ENCODE results near the gene COQ9.
"Not testable (repeated sequence)": the region's sequence is repeated elsewhere in the genome, so short reads cannot be mapped to it uniquely, and the experiment has no call there.

Gene COQ9

DNA sequence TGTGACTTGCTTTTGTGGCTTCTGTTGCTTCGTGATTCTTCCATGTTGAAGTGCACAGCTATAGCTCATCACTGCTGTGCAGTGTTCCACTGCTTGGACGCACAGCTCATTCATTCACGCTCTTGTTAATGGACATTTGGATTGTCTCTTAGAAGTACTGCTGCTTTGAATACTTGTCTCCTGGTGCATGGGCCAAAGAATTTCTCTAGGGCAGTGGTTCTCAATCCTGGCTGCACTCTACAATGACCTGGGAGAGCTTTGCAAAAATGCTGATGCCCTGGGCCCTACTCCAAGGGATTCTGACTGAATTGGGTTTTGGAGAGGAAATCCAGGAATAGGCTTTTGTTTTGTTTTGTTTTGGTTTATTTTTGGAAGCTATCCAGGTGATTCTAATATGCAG lies 22.7 kb upstream of the COQ9 start:
- no peak for FAIRE-seq
- no peak for DNase-seq (ENCODE audit: insufficient read length, low spot score)

DNA sequence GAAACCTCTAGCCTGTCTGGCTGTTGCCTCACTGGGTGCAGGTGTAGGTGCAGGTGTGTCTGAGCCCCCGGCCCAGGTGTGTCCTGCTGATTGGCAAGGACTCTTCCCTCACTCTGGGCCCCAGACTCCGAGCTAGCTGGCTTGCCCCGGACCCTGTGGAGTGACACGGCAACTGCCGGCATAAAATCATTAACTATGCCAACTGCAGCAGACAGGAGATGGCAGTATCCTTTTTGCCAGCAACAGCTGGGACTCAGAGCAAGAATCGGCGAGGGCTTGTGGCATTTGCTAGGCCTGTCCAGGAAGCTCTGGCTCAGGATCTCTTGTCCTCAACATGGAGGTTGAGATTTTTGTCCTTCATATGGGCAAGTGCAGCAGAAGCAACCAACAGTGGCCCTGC lies 20.9 kb upstream of the COQ9 start:
- no peak for FAIRE-seq
- no peak for DNase-seq (ENCODE audit: insufficient read length, low spot score)

DNA sequence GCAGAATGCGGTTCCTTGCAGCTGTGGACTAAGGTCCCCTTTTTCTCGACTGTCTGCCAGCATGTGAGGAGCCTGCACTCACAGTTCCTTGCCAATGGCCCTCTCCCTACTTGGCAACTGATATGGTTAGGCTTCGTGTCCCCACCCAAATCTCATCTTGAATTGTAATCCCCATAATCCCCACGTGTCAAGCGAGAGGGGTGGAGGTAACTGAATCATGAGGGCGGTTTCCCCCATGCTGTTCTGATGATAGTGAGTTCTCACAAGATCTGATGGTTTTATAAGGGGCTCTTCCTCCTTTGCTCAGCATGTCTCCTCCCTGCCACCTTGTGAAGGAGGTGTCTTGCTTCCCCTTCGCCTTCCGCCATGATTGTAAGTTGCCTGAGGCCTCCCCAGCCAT lies 20.0 kb upstream of the COQ9 start:
- no peak for FAIRE-seq
- no peak for DNase-seq (ENCODE audit: insufficient read length, low spot score)

DNA sequence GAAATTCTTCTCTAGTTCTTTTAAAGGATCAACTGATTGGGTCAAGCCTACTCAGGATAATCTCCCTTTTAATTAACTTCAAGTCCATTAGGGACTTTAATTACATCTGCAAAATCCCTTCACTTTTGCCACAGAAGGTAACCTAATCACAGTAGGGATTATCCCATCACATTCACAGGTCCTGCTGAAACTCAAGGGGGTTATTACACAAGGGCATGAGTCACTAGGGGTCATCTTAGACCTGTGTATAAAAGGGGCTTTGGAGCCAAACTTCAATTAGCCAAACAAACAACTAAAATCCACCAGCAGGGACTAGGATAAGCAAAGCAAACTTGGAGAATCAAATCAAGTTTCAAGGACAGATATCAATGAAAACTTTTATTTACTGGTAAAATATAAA lies 19.5 kb upstream of the COQ9 start:
- no peak for FAIRE-seq

DNA sequence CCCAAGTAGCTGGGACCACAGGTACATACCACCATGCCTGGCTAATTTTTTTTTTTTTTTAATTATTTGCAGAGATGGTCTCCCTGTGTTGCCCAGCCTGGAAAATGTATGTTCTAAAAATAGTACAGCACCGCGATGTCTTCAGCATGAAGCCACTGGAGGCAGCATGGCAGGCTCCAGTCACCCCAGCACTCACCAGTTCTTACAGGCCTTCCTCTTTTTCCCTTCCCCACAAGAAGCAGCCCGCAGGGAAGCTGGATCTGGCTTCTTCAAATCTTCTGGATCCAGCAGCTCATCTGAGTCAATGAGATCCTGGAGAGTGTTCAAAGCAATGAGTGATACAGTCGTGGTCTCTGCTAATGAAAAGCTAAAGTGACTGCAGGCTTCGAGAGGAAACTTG lies 16.3 kb upstream of the COQ9 start:
- DNase-seq (ENCODE audit: insufficient read length, low spot score) (no peak), FAIRE-seq (no peak)

More for the DNA sequence above, 19.5 kb upstream of the COQ9 start:
- DNase-seq (ENCODE audit: insufficient read length, low spot score), result no peak

DNA sequence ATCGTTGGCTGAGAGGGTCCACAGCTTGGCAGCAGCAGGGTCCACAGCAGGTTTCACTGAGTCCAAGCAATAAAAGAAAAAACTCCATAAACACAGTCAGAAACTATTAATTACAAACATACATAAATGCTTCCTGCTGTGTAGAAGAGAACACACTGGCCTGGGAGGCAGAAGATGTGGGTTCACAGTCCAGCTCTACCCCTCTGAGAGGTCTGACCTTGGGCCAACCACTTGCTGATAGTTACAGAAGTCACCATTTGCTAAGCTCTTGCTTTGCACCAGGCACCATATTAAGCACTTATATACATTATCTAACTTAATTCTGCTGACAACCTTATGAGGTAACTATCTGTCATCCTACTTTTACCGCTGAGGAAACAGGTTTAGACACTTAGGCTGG lies 14.8 kb upstream of the COQ9 start:
- FAIRE-seq (no peak), DNase-seq (ENCODE audit: insufficient read length, low spot score) (no peak)

DNA sequence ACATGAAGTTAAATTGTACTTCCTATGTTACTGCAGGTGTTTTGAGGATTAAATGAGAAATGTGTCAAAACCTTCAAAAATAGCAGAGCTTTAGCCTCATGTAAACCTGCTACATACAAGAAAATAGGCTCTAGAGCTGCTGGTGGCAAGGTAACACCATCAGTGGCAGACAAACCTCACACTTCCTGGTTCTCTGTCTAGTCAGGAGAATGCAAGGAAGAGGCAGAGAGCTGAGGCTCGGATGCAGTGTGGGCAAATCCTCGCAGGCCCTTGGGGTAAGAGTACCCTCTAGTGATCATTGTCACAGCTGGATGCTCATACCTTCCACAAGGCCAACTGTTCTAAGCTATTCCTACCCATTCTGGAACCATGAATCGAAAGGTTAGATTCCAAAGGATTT lies 14.3 kb upstream of the COQ9 start:
- DNase-seq (ENCODE audit: insufficient read length, low spot score) (no peak), FAIRE-seq (no peak)

DNA sequence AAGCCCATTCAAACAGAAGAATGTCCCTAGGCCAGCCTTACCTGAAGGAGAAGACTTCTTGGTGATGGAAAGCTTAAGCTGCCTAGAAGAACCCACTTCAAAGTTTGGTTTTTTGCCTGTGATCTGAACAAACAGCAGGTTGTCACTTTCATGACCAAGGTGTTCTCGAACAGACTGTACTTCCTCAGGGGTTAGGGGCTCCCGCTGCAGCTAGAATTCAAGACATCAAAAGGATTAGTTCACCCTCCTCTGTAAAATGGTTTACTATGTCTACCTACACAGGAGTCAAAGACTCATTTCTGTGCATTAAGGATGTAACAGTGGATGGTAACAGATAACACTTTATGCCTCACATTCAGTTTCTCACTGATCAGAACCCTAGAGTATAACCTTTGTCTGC lies 13.3 kb upstream of the COQ9 start:
- FAIRE-seq, result no peak
- no peak for DNase-seq (ENCODE audit: insufficient read length, low spot score)

DNA sequence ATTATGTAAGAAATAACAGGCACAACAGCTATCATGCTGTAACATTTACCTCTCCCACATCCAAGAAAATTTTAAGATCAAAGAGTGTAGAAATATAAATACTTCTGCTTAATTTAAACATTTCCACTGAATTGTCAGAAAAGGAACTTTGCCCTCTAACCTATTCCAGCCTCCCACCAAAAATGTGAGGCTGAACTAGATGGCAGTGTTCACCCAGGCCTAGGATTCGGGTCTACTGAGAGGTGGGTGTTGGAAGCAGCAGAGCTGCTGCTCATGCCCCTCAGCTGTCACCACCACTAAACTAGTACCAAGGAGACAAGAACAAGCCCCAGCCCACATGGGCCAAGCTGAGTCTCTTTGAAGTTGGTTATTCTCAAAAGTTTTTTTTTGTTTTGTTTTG lies 11.4 kb upstream of the COQ9 start:
- no peak for DNase-seq (ENCODE audit: insufficient read length, low spot score)
- FAIRE-seq, result no peak

DNA sequence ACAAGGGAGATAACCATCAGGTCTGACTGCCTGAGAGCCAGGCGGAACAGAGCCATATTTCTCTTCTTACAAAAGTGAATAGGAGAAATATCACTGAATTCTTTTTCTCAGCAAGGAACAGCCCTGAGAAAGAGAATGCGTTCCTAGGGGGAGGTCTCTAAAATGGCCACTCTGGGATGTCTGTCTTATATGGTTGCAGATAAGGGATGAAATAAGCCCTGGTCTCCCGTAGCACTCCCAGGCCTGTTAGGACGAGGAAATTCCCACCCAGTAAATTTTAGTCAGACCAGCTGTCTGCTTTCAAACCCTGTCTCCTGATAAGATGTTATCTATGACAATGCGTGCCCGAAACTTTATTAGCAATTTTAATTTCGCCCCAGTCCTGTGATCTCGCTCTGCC lies 7.3 kb upstream of the COQ9 start:
- not testable (repeated sequence) for FAIRE-seq; DNase-seq (ENCODE audit: insufficient read length, low spot score)

DNA sequence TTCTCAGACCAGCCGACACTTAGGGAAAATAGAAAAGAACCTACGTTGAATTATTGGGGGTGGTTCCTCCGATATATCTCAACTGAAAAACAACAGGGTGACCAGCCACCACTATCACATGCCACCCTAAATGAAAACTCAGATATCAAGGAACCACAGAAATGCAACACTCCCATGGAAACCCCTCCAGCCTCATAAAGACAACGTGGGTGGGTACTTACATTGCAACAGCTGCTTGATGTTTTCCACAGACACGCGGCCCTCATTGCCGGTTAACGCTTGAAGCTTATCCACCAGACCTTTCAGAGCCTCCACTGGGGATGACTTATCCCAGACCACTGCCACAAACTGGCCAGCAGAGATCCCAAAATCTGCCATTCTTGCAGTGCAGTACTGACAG lies 6.7 kb upstream of the COQ9 start:
- not testable (repeated sequence) for DNase-seq (ENCODE audit: insufficient read length, low spot score); FAIRE-seq

DNA sequence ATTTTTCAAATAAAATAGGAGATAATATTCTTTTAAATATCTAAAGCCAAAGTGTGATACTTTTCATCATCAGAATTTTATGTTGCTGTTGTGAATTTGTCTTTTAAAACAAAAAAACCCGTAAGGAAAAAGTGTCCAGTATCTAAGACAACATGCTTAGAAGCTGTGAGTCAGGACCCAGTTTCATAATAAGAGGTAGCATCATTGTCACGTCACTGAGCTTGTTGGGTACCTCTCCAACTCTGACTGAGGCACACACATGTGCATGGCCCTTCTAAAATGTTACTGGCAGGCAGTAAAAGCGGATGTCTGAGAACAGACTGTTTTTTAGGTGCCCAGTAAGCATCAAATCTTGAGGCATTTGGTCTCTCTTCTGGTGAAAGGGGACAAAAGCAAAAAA lies 2.6 kb upstream of the COQ9 start:
- DNase-seq (ENCODE audit: insufficient read length, low spot score) (no peak), FAIRE-seq (no peak)

DNA sequence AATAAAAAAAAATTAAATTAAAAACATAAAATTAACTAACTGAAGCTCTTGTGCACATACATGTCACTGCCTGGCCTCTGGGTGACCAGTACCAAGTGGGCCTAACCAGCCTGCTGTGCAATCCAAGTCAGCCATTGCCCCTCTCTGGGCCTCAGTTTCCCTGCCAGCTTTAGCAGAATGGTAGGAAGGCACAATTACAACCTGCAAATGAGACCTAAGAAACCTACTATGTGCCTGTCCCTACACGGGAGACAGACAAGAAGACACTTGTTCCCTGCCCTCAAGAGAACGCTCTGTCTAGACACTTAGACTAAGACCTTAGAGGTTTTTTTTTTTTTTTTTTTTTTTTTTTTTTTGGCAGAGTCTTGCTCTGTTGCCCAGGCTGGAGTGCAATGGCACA lies 1.8 kb upstream of the COQ9 start:
- FAIRE-seq (no peak), DNase-seq (ENCODE audit: insufficient read length, low spot score) (no peak)

DNA sequence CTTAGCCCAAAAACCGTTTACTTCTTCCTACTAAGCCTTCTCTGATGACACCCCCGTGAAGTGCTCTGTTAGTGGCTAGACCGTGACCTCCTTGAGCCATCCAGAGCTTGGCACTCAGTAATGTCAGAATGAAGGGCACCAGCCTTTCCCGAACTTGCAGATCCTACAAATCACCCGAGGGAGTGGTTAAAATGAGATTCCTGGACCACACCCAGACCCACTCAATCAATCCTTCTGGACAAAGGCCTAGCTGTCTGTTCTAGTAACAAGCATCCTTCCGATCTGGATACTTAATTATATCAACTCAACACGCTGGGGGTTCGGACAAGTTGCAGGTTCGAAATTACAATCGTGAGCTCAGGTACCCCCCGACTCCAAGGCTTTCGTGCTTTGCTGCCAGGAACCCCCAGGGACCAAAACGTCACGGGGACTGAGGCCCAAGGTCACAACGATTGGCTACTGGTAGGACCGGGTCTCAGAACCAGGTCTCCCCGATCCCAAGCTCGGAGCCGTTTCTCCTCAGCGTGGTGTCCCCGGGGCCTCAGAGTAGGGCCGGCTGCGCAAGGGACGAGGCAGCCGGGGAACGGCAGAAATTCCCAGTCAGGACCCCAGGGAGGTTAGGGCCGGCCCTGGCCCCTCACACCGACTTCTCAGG lies 621 bp upstream of the COQ9 start:
- FAIRE-seq (peak; percentile 73), DNase-seq (ENCODE audit: insufficient read length, low spot score) (peak; percentile 43)

DNA sequence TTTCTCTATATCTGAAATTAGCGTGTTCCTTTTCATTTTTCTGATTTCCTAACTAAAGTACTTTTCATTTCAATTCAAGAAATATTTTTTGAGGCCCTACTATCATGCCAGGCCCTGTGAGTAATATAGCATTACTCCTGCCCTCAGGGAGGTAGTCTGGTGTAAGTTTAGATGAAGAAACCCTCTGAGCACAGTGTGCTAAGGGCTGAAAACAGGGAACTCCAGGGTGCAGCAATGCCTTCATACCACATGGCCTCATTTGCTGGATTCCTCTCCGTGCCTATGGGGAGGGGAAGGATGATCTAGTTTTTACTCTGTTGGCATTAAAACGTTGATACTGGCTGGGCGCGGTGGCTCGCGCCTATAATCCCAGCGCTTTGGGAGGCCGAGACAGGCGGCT lies 4.7 kb downstream of the COQ9 start:
- DNase-seq (ENCODE audit: insufficient read length, low spot score) (no peak), FAIRE-seq (no peak)

DNA sequence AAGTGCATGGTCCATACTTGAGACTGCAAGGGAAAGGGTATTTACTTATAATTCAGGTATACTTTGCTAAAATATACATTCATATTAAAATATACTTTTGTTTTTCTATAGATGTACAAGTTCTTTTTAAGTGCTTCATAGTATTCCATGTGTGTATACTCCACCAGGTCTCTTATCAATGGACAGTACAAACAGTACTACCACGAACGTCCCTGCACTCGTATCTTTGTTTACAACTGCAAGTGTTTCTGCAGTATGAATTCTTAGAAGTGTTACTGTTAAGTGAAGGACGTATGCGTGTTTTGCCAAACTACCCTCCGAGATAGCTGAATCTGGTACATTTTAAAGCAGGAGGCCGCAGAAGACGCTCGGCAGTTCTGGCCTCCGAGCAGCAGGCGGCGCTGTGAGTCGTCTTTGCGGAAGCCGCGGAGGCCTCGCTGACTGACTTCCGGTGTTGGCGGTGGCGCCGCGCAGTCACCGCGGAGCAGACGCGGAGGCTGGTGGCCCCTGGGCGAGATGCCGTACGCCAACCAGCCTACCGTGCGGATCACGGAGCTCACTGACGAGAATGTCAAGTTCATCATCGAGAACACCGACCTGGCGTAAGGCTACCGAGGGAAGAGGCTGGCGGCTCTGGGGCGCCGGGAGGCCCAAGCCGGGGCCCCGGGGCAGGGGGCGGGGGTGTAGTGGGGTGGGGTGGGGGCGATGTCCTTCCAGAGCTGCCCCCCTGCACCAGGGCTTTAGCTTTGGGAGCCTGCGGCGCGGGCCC lies 15.1 kb downstream of the COQ9 start, which contains the start of gene POLR2C:
Gene POLR2C, plus strand, starts transcription at position 471 of the 769 bp plus-strand sequence. Its CDS starts 46 bp downstream, at position 517.
- DNase-seq (ENCODE audit: insufficient read length, low spot score) (peak; percentile 94), FAIRE-seq (peak; percentile 95)

DNA sequence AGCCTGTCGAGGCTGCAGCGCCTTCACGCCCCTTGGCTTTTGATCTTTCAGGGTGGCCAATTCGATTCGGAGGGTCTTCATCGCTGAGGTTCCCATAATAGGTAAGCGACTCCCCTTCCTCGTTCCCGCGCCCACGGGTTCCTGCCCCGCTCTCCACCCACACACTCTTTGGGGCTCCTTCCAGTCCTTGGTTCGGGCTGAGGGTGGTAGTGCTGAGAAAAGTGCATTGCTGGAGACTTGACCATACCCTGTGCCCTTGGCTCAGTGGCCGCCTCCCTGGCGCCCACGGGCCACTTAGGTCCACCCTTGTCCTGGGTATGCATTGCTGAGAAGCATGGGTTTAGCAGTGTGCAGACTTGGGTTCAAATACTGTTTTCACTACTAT lies 15.7 kb downstream of the COQ9 start:
- FAIRE-seq, result peak; percentile 76

DNA sequence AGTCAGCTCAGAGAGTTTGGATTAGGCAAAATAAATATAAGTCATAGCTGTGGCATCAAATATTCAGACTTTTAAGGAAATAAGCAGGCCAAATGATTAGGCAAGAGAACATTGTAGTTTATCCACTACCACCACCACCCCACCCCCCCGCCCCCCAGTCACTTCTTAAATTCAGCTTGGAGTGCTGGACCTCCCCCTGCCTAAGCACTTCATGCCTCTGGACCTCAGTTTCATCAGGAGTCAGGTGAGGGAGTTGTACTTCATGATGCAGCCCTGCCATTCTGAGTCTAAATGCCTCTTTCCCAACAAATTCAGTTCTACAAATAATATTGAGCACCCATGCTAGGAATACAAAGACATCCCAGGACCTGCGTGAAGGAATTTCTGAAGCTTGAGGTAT lies 17.2 kb downstream of the COQ9 start:
- FAIRE-seq, result no peak

More for the DNA sequence above, 15.7 kb downstream of the COQ9 start:
- DNase-seq (ENCODE audit: insufficient read length, low spot score), result no peak

DNA sequence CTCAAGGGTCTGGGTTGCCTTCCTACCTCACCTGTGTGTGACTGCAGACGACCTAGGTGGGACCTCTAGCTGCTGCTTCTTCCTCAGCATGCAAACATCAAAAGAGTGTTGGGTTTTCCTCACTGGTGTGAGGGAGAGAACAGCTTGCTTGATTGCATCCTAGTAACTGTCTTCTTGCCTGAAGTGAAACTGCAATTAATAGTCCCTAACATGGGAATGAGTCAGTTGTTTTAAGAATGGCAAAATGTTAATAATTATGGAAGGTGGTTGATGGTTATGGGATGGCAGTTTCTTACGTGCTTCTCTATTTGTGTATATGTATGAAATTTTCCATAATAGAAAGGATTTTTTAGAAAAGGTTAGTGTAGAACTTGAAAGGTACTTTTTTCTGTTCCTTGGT lies 21.1 kb downstream of the COQ9 start:
- DNase-seq (ENCODE audit: insufficient read length, low spot score), result no peak
- no peak for FAIRE-seq

More for the DNA sequence above, 17.2 kb downstream of the COQ9 start:
- DNase-seq (ENCODE audit: insufficient read length, low spot score), result no peak

DNA sequence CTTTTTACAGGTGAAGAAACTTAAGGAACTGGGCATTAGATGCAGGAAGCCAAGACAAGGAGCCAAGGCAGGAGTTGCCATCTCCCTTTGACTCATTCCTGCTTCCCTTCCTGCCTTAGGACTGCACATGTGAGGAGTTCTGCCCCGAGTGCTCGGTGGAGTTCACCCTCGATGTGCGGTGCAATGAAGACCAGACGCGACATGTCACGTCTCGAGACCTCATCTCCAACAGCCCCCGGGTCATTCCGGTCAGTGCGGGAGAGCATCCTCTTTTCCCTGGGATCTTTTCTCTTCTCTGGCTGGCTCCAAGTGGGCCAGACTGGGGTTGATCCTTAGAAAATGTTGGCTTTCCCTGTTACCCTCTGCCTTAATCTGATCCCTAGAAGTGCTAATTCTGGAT lies 21.8 kb downstream of the COQ9 start:
- FAIRE-seq (no peak), DNase-seq (ENCODE audit: insufficient read length, low spot score) (no peak)

DNA sequence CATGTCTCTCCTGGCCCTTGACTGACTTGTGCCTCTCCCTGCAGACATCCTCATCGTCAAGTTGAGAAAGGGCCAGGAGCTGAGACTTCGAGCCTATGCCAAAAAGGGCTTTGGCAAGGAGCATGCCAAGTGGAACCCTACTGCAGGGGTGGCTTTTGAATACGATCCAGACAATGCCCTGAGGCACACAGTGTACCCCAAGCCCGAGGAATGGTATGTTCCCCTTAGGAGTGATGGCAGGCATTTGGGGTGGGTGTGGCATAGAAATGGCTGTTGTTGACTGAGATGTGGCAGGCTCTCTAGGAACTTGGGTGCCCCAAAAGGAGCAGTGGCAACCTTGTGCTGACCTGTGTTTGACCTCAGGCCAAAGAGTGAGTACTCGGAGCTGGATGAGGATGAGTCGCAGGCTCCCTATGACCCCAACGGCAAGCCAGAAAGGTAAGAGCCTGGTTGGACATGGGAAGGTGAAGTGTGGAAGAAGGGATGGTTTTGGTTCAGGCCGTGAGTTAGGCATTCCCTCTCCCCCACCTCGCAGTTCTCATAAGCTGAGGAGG lies 22.7 kb downstream of the COQ9 start:
- FAIRE-seq (no peak), DNase-seq (ENCODE audit: insufficient read length, low spot score) (no peak)

DNA sequence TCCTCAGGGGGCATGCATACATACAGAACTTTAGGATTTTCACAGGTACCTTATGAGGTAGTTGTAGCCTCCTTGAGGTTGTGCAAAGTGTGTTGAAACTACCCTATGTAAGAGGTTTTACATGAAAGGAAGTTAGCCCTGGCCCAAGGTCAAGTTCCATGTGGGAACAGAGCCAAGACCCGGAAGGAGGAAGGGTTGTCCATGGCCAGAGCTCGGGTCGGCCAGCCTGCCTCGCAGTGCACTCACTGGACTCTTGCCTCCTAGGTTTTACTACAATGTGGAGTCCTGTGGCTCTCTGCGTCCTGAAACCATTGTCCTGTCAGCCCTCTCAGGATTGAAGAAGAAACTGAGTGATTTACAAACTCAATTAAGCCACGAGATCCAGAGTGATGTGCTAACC lies 23.4 kb downstream of the COQ9 start:
- DNase-seq (ENCODE audit: insufficient read length, low spot score), result no peak
- no peak for FAIRE-seq

Data from GM19239 (cell line).